Large intestine (tissue), 3 donors: ENCODE data around the gene ADIPOQ. TPM values are rescaled to one million over a fixed set of nuclear protein-coding genes. Genes with fewer than 3 reads are reported as not detected.
A peak's percentile ranks its signal among the peaks of the same experiment; 100 is the strongest.
"Not testable (repeated sequence)": the region's sequence is repeated elsewhere in the genome, so short reads cannot be mapped to it uniquely, and the experiment has no call there.

ENCODE experiments used
- DNase-seq, 2 donors: peaks; one replicate each; pipeline versions ENCODE4 v3.0.0 to v3.0.0-alpha.2; 2013
- H3K27ac ChIP-seq: one replicate; pipeline ENCODE4 v1.5.1; 2013; ENCODE audit warnings: low read length
- H3K27me3 ChIP-seq: 2 replicates; pipeline ENCODE4 v1.6.1; 2013; ENCODE audit warnings: low read length; ENCODE audit not compliant: control insufficient read depth, insufficient read depth
- H3K36me3 ChIP-seq: 2 replicates; pipeline ENCODE4 v1.6.1; 2013; ENCODE audit warnings: low read length; ENCODE audit not compliant: control insufficient read depth, insufficient read depth
- H3K4me1 ChIP-seq: one replicate; pipeline ENCODE4 v1.6.1; 2013; ENCODE audit warnings: low read length; ENCODE audit not compliant: control insufficient read depth, insufficient read depth
- H3K4me3 ChIP-seq: one replicate; pipeline ENCODE4 v1.5.1; 2013; ENCODE audit warnings: low read length
- H3K9me3 ChIP-seq: one replicate; pipeline ENCODE4 v1.6.1; 2013; ENCODE audit warnings: mild to moderate bottlenecking, low read depth, low read length, moderate library complexity; ENCODE audit not compliant: control insufficient read depth
- WGBS: methylation state at CpG from one replicate; pipeline ENCODE4 v1.1.5; 2013; ENCODE audit warnings: low lambda C conversion rate; ENCODE audit not compliant: insufficient coverage; 5-methylcytosine and 5-hydroxymethylcytosine counted together
- polyA plus RNA-seq: library from polyadenylated mRNA; unstranded; fragments of 120-200 nt; gene quantifications from one replicate; pipeline ENCODE4 v1.2.1, GENCODE V29; 2013

Gene ADIPOQ
- polyA plus RNA-seq, 1 donor = not detected

- Histone ChIP-seq H3K4me3 (no peak overlapping the region), H3K27ac (no peak overlapping the region), H3K27me3 (no peaks in the 10 kb centered on the region), H3K4me1 (no peaks in the 10 kb centered on the region), H3K9me3 (no peaks in the 10 kb centered on the region), H3K36me3 (no peaks in the 10 kb centered on the region)
- WGBS = 100% methylated on average over 1 of the region's 1 CpG
- DNase-seq = no peak
Measured at GRCh38 chr3:186883686-186884058, 41.2 kb downstream of the ADIPOQ start.

- not testable (repeated sequence) for H3K4me1 ChIP-seq, H3K4me3 ChIP-seq, DNase-seq, H3K9me3 ChIP-seq, H3K36me3 ChIP-seq, H3K27me3 ChIP-seq, H3K27ac ChIP-seq
- whole genome bisulfite sequencing = no CpG with 5 or more reads among the region's 29 CpGs
Measured at GRCh38 chr3:186884868-186885267, 42.4 kb downstream of the ADIPOQ start.

GRCh38 chr3:186886202-186886981 lies 43.9 kb downstream of the ADIPOQ start:
- WGBS = 40% methylated on average over 1 of the region's 5 CpGs
- H3K36me3 ChIP-seq = no peaks in the 10 kb centered on the region
- DNase-seq = no peak
- H3K4me1 ChIP-seq = no peaks in the 10 kb centered on the region
- H3K27ac ChIP-seq = no peak overlapping the region
- H3K27me3 ChIP-seq = no peaks in the 10 kb centered on the region
- no peaks in the 10 kb centered on the region for H3K9me3 ChIP-seq
- no peak overlapping the region for H3K4me3 ChIP-seq

GRCh38 chr3:186887507-186887938 lies 45.0 kb downstream of the ADIPOQ start:
- WGBS = no CpG with 5 or more reads among the region's 5 CpGs
- not testable (repeated sequence) for H3K4me3 ChIP-seq, DNase-seq, H3K4me1 ChIP-seq, H3K27ac ChIP-seq, H3K9me3 ChIP-seq, H3K36me3 ChIP-seq, H3K27me3 ChIP-seq

GRCh38 chr3:186888569-186888968 lies 46.1 kb downstream of the ADIPOQ start:
- Histone ChIP-seq H3K4me1 (no peaks in the 10 kb centered on the region), H3K4me3 (no peak overlapping the region), H3K27ac (no peak overlapping the region), H3K36me3 (no peaks in the 10 kb centered on the region), H3K27me3 (no peaks in the 10 kb centered on the region), H3K9me3 (no peaks in the 10 kb centered on the region)
- WGBS = 0% methylated on average over 1 of the region's 6 CpGs
- peak in 1 of 2 donors; percentile 13 for DNase-seq

- no CpG with 5 or more reads among the region's 4 CpGs for WGBS
- not testable (repeated sequence) for H3K4me3 ChIP-seq, H3K27me3 ChIP-seq, H3K4me1 ChIP-seq, DNase-seq, H3K9me3 ChIP-seq, H3K27ac ChIP-seq, H3K36me3 ChIP-seq
Measured at GRCh38 chr3:186889698-186890097, 47.2 kb downstream of the ADIPOQ start.

GRCh38 chr3:186890911-186891310 lies 48.4 kb downstream of the ADIPOQ start:
- DNase-seq = no peak
- no peaks in the 10 kb centered on the region for H3K27me3 ChIP-seq
- no peaks in the 10 kb centered on the region for H3K4me1 ChIP-seq
- no peak overlapping the region for H3K27ac ChIP-seq
- H3K9me3 ChIP-seq = no peaks in the 10 kb centered on the region
- H3K4me3 ChIP-seq = no peak overlapping the region
- no peaks in the 10 kb centered on the region for H3K36me3 ChIP-seq

- H3K4me3 ChIP-seq, H3K9me3 ChIP-seq, H3K27me3 ChIP-seq, DNase-seq, H3K27ac ChIP-seq, H3K4me1 ChIP-seq, H3K36me3 ChIP-seq: not testable (repeated sequence)
- WGBS = no CpG with 5 or more reads among the region's 2 CpGs
Measured at GRCh38 chr3:186893071-186893470, 50.6 kb downstream of the ADIPOQ start.

- DNase-seq = no peak
- Histone ChIP-seq H3K4me3 (no peak overlapping the region), H3K36me3 (no peaks in the 10 kb centered on the region), H3K9me3 (no peaks in the 10 kb centered on the region), H3K4me1 (no peaks in the 10 kb centered on the region), H3K27ac (no peak overlapping the region), H3K27me3 (no peaks in the 10 kb centered on the region)
- no CpG with 5 or more reads among the region's 5 CpGs for WGBS
Measured at GRCh38 chr3:186895406-186895805, 52.9 kb downstream of the ADIPOQ start.

- H3K4me1 ChIP-seq = no peaks in the 10 kb centered on the region
- no peak overlapping the region for H3K27ac ChIP-seq
- no peaks in the 10 kb centered on the region for H3K36me3 ChIP-seq
- H3K27me3 ChIP-seq = no peaks in the 10 kb centered on the region
- H3K9me3 ChIP-seq = no peaks in the 10 kb centered on the region
- DNase-seq = no peak
- no CpG with 5 or more reads among the region's 4 CpGs for WGBS
- no peak overlapping the region for H3K4me3 ChIP-seq
Measured at GRCh38 chr3:186896006-186896405, 53.5 kb downstream of the ADIPOQ start.

GRCh38 chr3:186896875-186897274 lies 54.4 kb downstream of the ADIPOQ start:
- Histone ChIP-seq H3K9me3 (no peaks in the 10 kb centered on the region), H3K4me1 (no peaks in the 10 kb centered on the region), H3K4me3 (no peak overlapping the region), H3K27ac (no peak overlapping the region), H3K36me3 (no peaks in the 10 kb centered on the region), H3K27me3 (no peaks in the 10 kb centered on the region)
- DNase-seq = no peak
- 54% methylated on average over 2 of the region's 4 CpGs for WGBS
